Kidney epithelial cell (primary cell): ENCODE measurements around the gene FASLG. TPM values are rescaled to one million over a fixed set of nuclear protein-coding genes. Genes with fewer than 3 reads are reported as not detected.

Source experiments
- DNase-seq: peaks from one replicate; pipeline ENCODE4 v3.0.0-alpha.2; 2010; ENCODE audit warnings: low read depth
- H3K27me3 ChIP-seq: 2 replicates; pipeline ENCODE4 v1.6.0; 2011; ENCODE audit warnings: low read length; ENCODE audit not compliant: control insufficient read depth, insufficient read depth
- H3K36me3 ChIP-seq: 2 replicates; pipeline ENCODE4 v1.5.1; 2011; ENCODE audit warnings: low read length; ENCODE audit not compliant: control insufficient read depth, insufficient read depth
- H3K4me3 ChIP-seq: 2 replicates; pipeline ENCODE4 v1.5.1; 2011; ENCODE audit warnings: low read depth, mild to moderate bottlenecking, control low read depth, low read length
- CTCF ChIP-seq: IDR thresholded peaks from 2 replicates; pipeline ENCODE4 v1.5.1; 2011; ENCODE audit warnings: mild to moderate bottlenecking, moderate library complexity, low read length, control low read depth, inconsistent platforms; ENCODE audit not compliant: insufficient read depth, poor library complexity, severe bottlenecking
- total RNA-seq: library from RNA; depleted of rRNA; stranded (reverse); fragments of >200 nt; gene quantifications from 2 replicates; pipeline ENCODE4 v1.2.3, GENCODE V29; 2015

Gene FASLG, protein sequence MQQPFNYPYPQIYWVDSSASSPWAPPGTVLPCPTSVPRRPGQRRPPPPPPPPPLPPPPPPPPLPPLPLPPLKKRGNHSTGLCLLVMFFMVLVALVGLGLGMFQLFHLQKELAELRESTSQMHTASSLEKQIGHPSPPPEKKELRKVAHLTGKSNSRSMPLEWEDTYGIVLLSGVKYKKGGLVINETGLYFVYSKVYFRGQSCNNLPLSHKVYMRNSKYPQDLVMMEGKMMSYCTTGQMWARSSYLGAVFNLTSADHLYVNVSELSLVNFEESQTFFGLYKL
- total RNA-seq: not detected in 2 replicates

DNA sequence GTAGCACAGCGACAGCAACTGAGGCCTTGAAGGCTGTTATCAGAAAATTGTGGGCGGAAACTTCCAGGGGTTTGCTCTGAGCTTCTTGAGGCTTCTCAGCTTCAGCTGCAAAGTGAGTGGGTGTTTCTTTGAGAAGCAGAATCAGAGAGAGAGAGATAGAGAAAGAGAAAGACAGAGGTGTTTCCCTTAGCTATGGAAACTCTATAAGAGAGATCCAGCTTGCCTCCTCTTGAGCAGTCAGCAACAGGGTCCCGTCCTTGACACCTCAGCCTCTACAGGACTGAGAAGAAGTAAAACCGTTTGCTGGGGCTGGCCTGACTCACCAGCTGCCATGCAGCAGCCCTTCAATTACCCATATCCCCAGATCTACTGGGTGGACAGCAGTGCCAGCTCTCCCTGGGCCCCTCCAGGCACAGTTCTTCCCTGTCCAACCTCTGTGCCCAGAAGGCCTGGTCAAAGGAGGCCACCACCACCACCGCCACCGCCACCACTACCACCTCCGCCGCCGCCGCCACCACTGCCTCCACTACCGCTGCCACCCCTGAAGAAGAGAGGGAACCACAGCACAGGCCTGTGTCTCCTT, at the start of gene FASLG:
FASLG (plus strand) TSS at position 233 of the 583 bp plus-strand sequence; CDS start at position 332, 99 bp downstream.
- no peak for TF ChIP-seq CTCF
- no peak for DNase-seq
- no peaks in the 10 kb centered on the region for H3K36me3 ChIP-seq
- H3K27me3 ChIP-seq: no peaks in the 10 kb centered on the region
- no peak within 1 kb of the TSS for H3K4me3 ChIP-seq

DNA sequence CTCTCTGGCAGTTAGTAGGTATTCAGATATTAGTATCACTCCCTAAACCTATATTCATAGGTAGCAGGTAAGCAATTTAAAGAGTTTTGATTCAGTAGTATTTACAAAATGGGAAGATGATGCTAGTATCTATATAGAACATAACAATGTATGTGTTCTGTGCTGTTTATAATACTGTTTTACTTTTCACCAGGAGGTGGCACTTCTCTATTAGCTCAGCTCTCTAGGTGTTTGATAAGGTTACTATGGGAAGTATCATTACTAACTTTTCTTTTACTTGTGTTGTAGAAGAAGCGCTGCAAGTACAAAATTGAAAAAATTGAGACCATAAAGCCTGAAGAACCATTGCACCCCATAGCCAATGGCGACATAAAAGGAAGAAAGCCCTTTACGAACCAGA, 49.4 kb upstream of the FASLG start:
- TF ChIP-seq CTCF: peak; percentile 32
- no peaks in the 10 kb centered on the region for H3K36me3 ChIP-seq
- H3K4me3 ChIP-seq: no peak overlapping the region
- H3K27me3 ChIP-seq: no peaks in the 10 kb centered on the region
- DNase-seq: no peak

DNA sequence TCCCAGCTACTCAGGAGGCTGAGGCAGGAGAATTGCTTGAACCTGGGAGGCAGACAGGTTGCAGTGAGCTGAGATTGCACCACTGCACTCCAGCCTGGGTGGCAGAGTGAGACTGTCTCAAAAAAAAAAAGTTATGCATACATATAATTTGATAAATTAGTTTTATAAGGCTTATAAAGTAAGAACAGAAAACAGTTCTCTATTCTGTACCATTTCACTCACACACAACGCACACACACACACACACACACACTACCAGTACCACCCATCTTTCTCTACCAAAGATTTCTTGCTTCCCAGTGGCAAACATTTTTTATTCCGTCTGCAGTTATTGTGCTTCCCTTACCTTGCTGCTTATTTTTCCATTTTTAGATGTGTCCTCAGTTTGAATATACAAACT, 46.4 kb upstream of the FASLG start:
- DNase-seq: no peak
- no peaks in the 10 kb centered on the region for H3K27me3 ChIP-seq
- TF ChIP-seq CTCF: no peak
- no peak overlapping the region for H3K4me3 ChIP-seq
- H3K36me3 ChIP-seq: no peaks in the 10 kb centered on the region

GRCh38 chr1:172613294-172613693, 45.6 kb upstream of the FASLG start:
- no peak for DNase-seq

DNA sequence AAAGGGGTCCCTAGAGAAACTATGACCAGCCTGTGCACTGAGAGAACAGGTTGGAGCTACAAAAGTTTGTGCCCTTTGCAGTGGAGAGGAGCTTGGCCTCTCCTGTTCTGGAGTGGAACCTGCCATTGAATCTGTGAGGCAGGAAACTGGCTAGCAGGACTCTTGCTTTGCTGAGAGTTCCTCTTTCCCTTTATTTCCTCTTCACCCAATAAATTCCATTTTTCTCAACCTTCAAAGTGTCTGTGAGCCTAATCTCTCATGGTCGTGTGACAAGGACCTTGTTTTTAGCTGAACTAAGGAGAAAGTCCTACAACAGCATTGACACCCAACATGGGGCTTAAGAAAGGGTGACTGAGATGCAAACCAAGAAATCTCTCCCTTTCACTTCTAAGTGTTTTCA, 42.7 kb upstream of the FASLG start:
- DNase-seq: no peak
- no peak for TF ChIP-seq CTCF
- Histone ChIP-seq H3K36me3 (no peaks in the 10 kb centered on the region), H3K27me3 (no peaks in the 10 kb centered on the region), H3K4me3 (no peak overlapping the region)

More at GRCh38 chr1:172613294-172613693, 45.6 kb upstream of the FASLG start:
- H3K27me3 ChIP-seq: no peaks in the 10 kb centered on the region
- TF ChIP-seq CTCF: no peak
- no peak overlapping the region for H3K4me3 ChIP-seq
- no peaks in the 10 kb centered on the region for H3K36me3 ChIP-seq
